ENCODE results near the gene ATP1A1. TPM values are rescaled to one million over a fixed set of nuclear protein-coding genes. Genes with fewer than 3 reads are reported as not detected.

The ATP1A1 gene
- total and polyA plus RNA-seq, 9 of the 15 experiments (the other 6 are each of a cell fraction or from before 2014, with no cell fraction given): 99.3 to 513 (median 234) TPM

- POLR2A ChIA-PET: interaction anchor here (0.5 to 1.1 kb wide), 4 partner anchors 11 to 20 kb away, joined by 3 to 4 read pairs (median 3); no protein-coding TSS in a partner anchor
- WGBS (ENCODE audit: insufficient coverage, low coverage, missing lambda C conversion rate): 14% methylated on average over 7 of the region's 7 CpGs
These were observed 75.8 kb downstream of the ATP1A1 start for GRCh38 chr1:116448785-116449385.

More at GRCh38 chr1:116448785-116449385, 75.8 kb downstream of the ATP1A1 start:
- Histone ChIP-seq H3K4me2 (ENCODE audit: insufficient read depth, low read length) (no peak overlapping the region), H3K4me3 (no peak overlapping the region), H2AFZ (ENCODE audit: low read depth, low read length) (0 out of 2 replicates have a peak overlapping the region, but pooled peaks have one; percentile 30), H3K27me3 (ENCODE audit: control insufficient read depth in 2 of 2, insufficient read depth in 2 of 2, low read length in 2 of 2) (no peaks in the 10 kb centered on the region; a peak in 1 of 5 replicates), H3K27ac (ENCODE audit: extremely low read depth, low read depth, low read length) (no peak overlapping the region), H3K9ac (ENCODE audit: insufficient read depth in 1 of 2, low read depth in 2 of 2, low read length in 2 of 2) (peak overlapping the region in 1 of 2 experiments; percentile 64; a peak in 1 of 4 replicates), H3K36me3 (ENCODE audit: control insufficient read depth, insufficient read depth, low read length) (no peaks in the 10 kb centered on the region), H3K79me2 (ENCODE audit: control insufficient read depth, insufficient read depth, low read length) (no peaks in the 10 kb centered on the region), H3K9me1 (ENCODE audit: control insufficient read depth, insufficient read depth, low read length) (no peaks in the 10 kb centered on the region), H3K4me1 (replicated peaks in 1 of 2; ENCODE audit: control insufficient read depth in 2 of 2, insufficient read depth in 2 of 2, low read length in 2 of 2) (peaks cover 0 to 6% of the 10 kb centered on the region in 2 experiments; a peak in 1 of 5 replicates), H3K9me3 (replicated peaks; ENCODE audit: control insufficient read depth, insufficient read depth, low read depth, low read length) (no peaks in the 10 kb centered on the region), H4K20me1 (replicated peaks; ENCODE audit: control insufficient read depth, insufficient read depth, low read length) (no peaks in the 10 kb centered on the region)
- TF ChIP-seq ZNF121 (CRISPR knock-in tag; conservative IDR thresholded peaks at IDR 0.05) (no peak), TBL1XR1 (IDR thresholded peaks at IDR 0.05; ENCODE audit: low read length in 2 of 2) (no peak), ZZZ3 (IDR thresholded peaks at IDR 0.05) (no peak), FOXK2 (conservative IDR thresholded peaks at IDR 0.05 in 1 of 2, IDR thresholded peaks at IDR 0.05 in 1 of 2; ENCODE audit: low read depth in 2 of 2) (no peak), CHD2 (IDR thresholded peaks at IDR 0.05; ENCODE audit: low read depth, low read length) (no peak)
- TF ChIP-seq, protein P1, sequence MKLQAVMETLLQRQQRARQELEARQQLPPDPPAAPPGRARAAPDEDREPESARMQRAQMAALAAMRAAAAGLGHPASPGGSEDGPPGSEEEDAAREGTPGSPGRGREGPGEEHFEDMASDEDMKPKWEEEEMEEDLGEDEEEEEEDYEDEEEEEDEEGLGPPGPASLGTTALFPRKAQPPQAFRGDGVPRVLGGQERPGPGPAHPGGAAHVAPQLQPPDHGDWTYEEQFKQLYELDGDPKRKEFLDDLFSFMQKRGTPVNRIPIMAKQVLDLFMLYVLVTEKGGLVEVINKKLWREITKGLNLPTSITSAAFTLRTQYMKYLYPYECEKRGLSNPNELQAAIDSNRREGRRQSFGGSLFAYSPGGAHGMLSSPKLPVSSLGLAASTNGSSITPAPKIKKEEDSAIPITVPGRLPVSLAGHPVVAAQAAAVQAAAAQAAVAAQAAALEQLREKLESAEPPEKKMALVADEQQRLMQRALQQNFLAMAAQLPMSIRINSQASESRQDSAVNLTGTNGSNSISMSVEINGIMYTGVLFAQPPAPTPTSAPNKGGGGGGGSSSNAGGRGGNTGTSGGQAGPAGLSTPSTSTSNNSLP (IDR thresholded peaks at IDR 0.05; ENCODE audit: borderline replicate concordance, low read depth, low read length): no peak
- BruUV-seq (replicated peaks): no TSS peak
- CTCF ChIA-PET (ENCODE audit: low intra/inter-chr PET ratio): no interaction called here
- ATAC-seq (no peak), FAIRE-seq (no peak), DNase-seq (ENCODE audit: extremely low read depth in 1 of 4, low spot score in 3 of 4) (no peak)
- in situ Hi-C loops (cut with MboI): no loop called here
- intact Hi-C loops (cut with micrococcal nuclease): no loop called here
